HG03196 (cell line): ENCODE data around the gene KRTAP5-3.

Experiments used
- ATAC-seq: cut with Tn5 transposase; IDR thresholded peaks from one replicate; pipeline ENCODE4 v1.9.1; 2021; ENCODE audit not compliant: unreplicated experiment

Gene KRTAP5-3

GRCh38 chr11:1566381-1567051, 41.7 kb downstream of the KRTAP5-3 start:
- no peak for ATAC-seq

GRCh38 chr11:1565904-1566247, 42.4 kb downstream of the KRTAP5-3 start:
- no peak for ATAC-seq

GRCh38 chr11:1565173-1565903, 42.9 kb downstream of the KRTAP5-3 start:
- ATAC-seq, result no peak

- no peak for ATAC-seq
Observed at GRCh38 chr11:1564535-1565172, 43.6 kb downstream of the KRTAP5-3 start.

- ATAC-seq, result no peak
Observed at GRCh38 chr11:1563697-1564534, 44.3 kb downstream of the KRTAP5-3 start.

GRCh38 chr11:1563149-1563638, 45.1 kb downstream of the KRTAP5-3 start:
- ATAC-seq, result no peak

- no peak for ATAC-seq
Observed at GRCh38 chr11:1562469-1563148, 45.7 kb downstream of the KRTAP5-3 start.

GRCh38 chr11:1561955-1562354, 46.3 kb downstream of the KRTAP5-3 start:
- ATAC-seq, result no peak

- ATAC-seq, result no peak
Observed at GRCh38 chr11:1561266-1561665, 47.0 kb downstream of the KRTAP5-3 start.

- no peak for ATAC-seq
Observed at GRCh38 chr11:1560649-1561251, 47.5 kb downstream of the KRTAP5-3 start.

- no peak for ATAC-seq
Observed at GRCh38 chr11:1560002-1560648, 48.1 kb downstream of the KRTAP5-3 start.

- no peak for ATAC-seq
Observed at GRCh38 chr11:1559111-1559951, 48.9 kb downstream of the KRTAP5-3 start.

GRCh38 chr11:1558775-1559110, 49.5 kb downstream of the KRTAP5-3 start:
- no peak for ATAC-seq

- no peak for ATAC-seq
Observed at GRCh38 chr11:1557904-1558774, 50.1 kb downstream of the KRTAP5-3 start.
